ENCODE measurements around the gene NR2F2. TPM values are rescaled to one million over a fixed set of nuclear protein-coding genes. Genes with fewer than 3 reads are reported as not detected.

Gene NR2F2
- total RNA-seq, 6 experiments from 2014 or later, result 120 to 168 (median 142) TPM

GRCh38 chr15:96363707-96364106 is 33.2 kb downstream of the NR2F2 start:
- Mint-ChIP-seq H3K4me3 (no peak overlapping the region), H3K27ac (no peak overlapping the region), H3K9me3 (no peaks in the 10 kb centered on the region), H3K27me3 (ENCODE audit: insufficient read depth) (peaks cover 20% of the 10 kb centered on the region), H3K36me3 (ENCODE audit: low read depth) (peaks cover 13% of the 10 kb centered on the region; the same call in 1 of the 2 replicates), H3K4me1 (ENCODE audit: low read depth) (peaks cover 28% of the 10 kb centered on the region; the same call in 1 of the 2 replicates)
- DNase-seq, result no peak
- TF ChIP-seq CTCF (IDR thresholded peaks at IDR 0.05), result no peak

- no peak overlapping the region for H3K4me3 Mint-ChIP-seq
- TF ChIP-seq CTCF (IDR thresholded peaks at IDR 0.05), result no peak
- no peaks in the 10 kb centered on the region for H3K9me3 Mint-ChIP-seq
- H3K27ac Mint-ChIP-seq, result no peak overlapping the region
- no peak for DNase-seq
- peaks cover 20% of the 10 kb centered on the region; the same call in 1 of the 2 replicates for H3K4me1 Mint-ChIP-seq (ENCODE audit: low read depth)
- H3K36me3 Mint-ChIP-seq (ENCODE audit: low read depth), result peaks cover 13% of the 10 kb centered on the region; the same call in 1 of the 2 replicates
- peaks cover 20% of the 10 kb centered on the region for H3K27me3 Mint-ChIP-seq (ENCODE audit: insufficient read depth)
Measured at GRCh38 chr15:96365781-96366525, 35.5 kb downstream of the NR2F2 start.

GRCh38 chr15:96366526-96366877 is 36.0 kb downstream of the NR2F2 start:
- H3K9me3 Mint-ChIP-seq, result no peaks in the 10 kb centered on the region
- DNase-seq, result no peak
- peaks cover 13% of the 10 kb centered on the region; the same call in 1 of the 2 replicates for H3K36me3 Mint-ChIP-seq (ENCODE audit: low read depth)
- peaks cover 20% of the 10 kb centered on the region; the same call in 1 of the 2 replicates for H3K4me1 Mint-ChIP-seq (ENCODE audit: low read depth)
- no peak overlapping the region for H3K27ac Mint-ChIP-seq
- TF ChIP-seq CTCF (IDR thresholded peaks at IDR 0.05), result no peak
- H3K4me3 Mint-ChIP-seq, result no peak overlapping the region
- H3K27me3 Mint-ChIP-seq (ENCODE audit: insufficient read depth), result peaks cover 20% of the 10 kb centered on the region

- Mint-ChIP-seq H3K9me3 (no peaks in the 10 kb centered on the region), H3K36me3 (ENCODE audit: low read depth) (peaks cover 9% of the 10 kb centered on the region; the same call in 1 of the 2 replicates), H3K27ac (no peak overlapping the region), H3K27me3 (ENCODE audit: insufficient read depth) (peaks cover 20% of the 10 kb centered on the region), H3K4me3 (no peak overlapping the region; the same call in 1 of the 2 replicates), H3K4me1 (ENCODE audit: low read depth) (peaks cover 18% of the 10 kb centered on the region; the same call in 1 of the 2 replicates)
- DNase-seq, result no peak
- no peak for TF ChIP-seq CTCF (IDR thresholded peaks at IDR 0.05)
Measured at GRCh38 chr15:96367311-96368200, 37.1 kb downstream of the NR2F2 start.

- Mint-ChIP-seq H3K4me3 (no peak overlapping the region), H3K27ac (no peak overlapping the region), H3K36me3 (ENCODE audit: low read depth) (peaks cover 8% of the 10 kb centered on the region; the same call in 1 of the 2 replicates), H3K4me1 (ENCODE audit: low read depth) (peaks cover 11% of the 10 kb centered on the region; the same call in 1 of the 2 replicates), H3K27me3 (ENCODE audit: insufficient read depth) (peaks cover 21% of the 10 kb centered on the region), H3K9me3 (no peaks in the 10 kb centered on the region)
- DNase-seq, result no peak
- TF ChIP-seq CTCF (IDR thresholded peaks at IDR 0.05), result no peak
Measured at GRCh38 chr15:96369351-96369750, 38.9 kb downstream of the NR2F2 start.
